Gastroesophageal sphincter (tissue), 3 donors: ENCODE results near the gene ZNF667.

Source experiments
- CTCF ChIP-seq, 4 experiments: fragments of 200-600 bp in 2 of 4; fragments of 450-650 bp in 2 of 4; sonication (generic) in 1 of 4; IDR thresholded peaks; one replicate each; pipeline ENCODE4 v1.5.1; 2017 to 2019; ENCODE audit warnings: antibody characterized with exemption in 4 of 4, mild to moderate bottlenecking in 2 of 4, moderate library complexity in 2 of 4
- EP300 ChIP-seq: sonication (generic); formaldehyde crosslinking; IDR thresholded peaks from one replicate; pipeline ENCODE4 v1.6.1; 2017; ENCODE audit warnings: antibody characterized with exemption, mild to moderate bottlenecking
- POLR2A ChIP-seq, 2 donors: fragments of 450-650 bp; IDR thresholded peaks; one replicate each; pipeline ENCODE4 v1.6.1; 2017; ENCODE audit warnings: antibody characterized with exemption in 2 of 2, mild to moderate bottlenecking in 2 of 2, moderate library complexity in 1 of 2
- POLR2AphosphoS5 ChIP-seq: sonication (generic); formaldehyde crosslinking; IDR thresholded peaks from one replicate; pipeline ENCODE4 v1.6.1; 2017; ENCODE audit warnings: antibody characterized with exemption

- TF ChIP-seq POLR2A (IDR thresholded peaks at IDR 0.05) (no peak), CTCF (IDR thresholded peaks at IDR 0.05) (no peak), POLR2AphosphoS5 (no peak), EP300 (no peak)
Observed at GRCh38 chr19:56476093-56476492, 1.1 kb downstream of the ZNF667 start.
